GM19463 (cell line): ENCODE data around the gene CLDN18.

Source experiments
- ATAC-seq: cut with Tn5 transposase; IDR thresholded peaks from one replicate; pipeline ENCODE4 v1.9.1; 2021; ENCODE audit warnings: mild to moderate bottlenecking, moderate library complexity; ENCODE audit not compliant: unreplicated experiment

CLDN18 gene

GRCh38 chr3:138060792-138061191, 50.8 kb downstream of the CLDN18 start:
- peak; percentile 46 for ATAC-seq

DNA sequence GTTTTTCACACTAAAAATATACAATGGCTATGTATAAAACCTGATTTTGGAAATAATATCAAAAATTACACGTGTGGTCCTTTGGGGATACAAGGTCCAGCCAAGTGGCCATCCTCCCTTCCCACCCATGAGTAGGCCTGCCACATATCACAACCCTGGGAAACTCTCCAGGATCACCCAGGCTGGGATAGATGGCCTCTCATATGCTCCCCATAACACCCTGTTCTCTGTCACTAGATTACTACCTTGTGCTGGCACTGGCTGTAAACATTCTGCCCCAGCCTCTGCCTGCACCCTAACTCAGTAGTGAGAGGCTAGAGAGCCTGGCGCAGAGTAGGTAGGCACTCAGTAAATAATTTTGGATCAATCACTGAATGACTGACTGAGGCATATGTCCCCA, 52.1 kb downstream of the CLDN18 start:
- no peak for ATAC-seq

GRCh38 chr3:138062626-138063025, 52.7 kb downstream of the CLDN18 start:
- ATAC-seq = no peak

- no peak for ATAC-seq
Measured at GRCh38 chr3:138063416-138063815, 53.5 kb downstream of the CLDN18 start.

GRCh38 chr3:138065949-138066348, 56.0 kb downstream of the CLDN18 start:
- ATAC-seq = no peak

- ATAC-seq = peak; percentile 85
Measured at GRCh38 chr3:138066383-138066782, 56.4 kb downstream of the CLDN18 start.

DNA sequence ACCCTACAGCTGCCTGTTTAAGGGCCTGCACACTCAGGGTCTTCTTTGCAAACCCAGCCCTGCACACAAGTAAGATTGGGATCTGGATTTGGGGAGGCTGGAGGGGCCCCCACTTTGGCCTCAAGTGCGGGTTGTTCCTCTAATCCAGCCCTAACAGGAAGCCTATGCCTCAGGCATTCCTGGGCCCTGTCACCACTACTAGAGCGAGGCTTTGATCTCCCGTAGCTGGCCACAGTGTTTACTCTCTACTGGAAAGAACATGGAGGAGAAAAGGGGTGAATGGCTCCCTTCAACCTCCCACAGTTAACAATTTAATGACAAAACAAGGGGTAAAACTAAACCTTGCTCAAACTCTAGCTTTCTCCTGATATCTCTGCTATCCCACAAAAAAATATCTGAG, 57.0 kb downstream of the CLDN18 start:
- ATAC-seq = no peak

GRCh38 chr3:138068046-138068445, 58.1 kb downstream of the CLDN18 start:
- no peak for ATAC-seq

- ATAC-seq = peak; percentile 74
Measured at GRCh38 chr3:138068579-138069174, 58.7 kb downstream of the CLDN18 start.

GRCh38 chr3:138070006-138070405, 60.0 kb downstream of the CLDN18 start:
- ATAC-seq = no peak

DNA sequence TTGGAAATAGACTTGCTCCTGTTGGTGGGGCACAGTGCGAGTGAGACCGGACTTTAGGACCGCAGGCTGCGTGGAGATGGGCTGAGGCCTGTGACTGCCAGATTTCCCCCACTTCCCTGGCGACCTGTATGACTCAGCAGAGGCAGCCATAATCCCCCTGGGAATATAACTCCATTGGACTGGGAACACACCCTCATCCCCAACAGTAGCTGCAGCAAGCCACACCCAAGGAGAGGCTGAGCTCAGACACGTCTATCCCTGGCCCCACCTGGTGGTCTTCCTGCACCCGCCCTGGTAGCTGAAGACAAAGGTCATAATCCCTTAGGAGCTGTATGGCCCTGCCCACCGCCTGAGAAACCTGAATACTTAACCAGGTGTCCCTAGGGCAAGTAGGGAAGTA, 62.8 kb downstream of the CLDN18 start:
- ATAC-seq = no peak

DNA sequence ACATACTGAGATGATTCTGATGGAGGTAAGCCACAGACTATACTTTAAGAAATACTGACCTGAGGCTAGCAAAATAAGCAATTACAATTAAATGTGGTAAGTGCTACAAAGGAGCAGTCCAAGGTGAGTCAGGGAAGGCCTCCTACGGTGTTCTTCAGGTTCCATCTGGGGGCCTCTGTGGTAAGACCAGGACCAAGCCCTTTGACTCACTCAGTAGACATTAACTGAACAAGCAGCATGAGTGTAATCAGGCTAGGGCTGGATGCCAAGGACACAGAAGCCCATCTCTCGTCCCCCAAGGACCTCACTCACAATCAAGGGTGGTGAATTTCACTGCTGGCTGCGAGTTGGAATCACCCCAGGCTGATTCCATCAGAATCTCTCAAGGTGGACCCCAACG, 68.1 kb downstream of the CLDN18 start:
- no peak for ATAC-seq

DNA sequence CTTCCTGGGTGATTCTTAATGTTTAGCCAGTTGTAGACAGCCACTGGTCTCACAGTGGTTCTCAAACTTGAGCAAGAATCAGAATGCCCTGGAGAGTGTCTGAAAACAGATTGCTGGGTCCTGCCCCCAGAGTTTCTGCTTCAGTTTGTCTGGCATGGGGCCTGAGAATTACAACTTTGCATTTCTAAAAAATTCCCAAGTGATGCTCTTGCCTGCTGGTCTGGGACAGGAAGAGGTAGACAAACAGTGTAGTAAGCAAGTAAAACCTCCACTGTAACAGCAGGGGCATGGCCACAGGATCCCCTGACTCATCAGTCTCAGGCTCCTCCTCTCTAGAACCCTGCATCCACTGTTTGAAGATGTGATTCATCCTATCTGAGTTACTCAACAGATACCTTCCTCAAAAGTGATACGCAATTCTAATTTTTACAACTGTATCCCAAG, 69.0 kb downstream of the CLDN18 start:
- ATAC-seq = no peak

DNA sequence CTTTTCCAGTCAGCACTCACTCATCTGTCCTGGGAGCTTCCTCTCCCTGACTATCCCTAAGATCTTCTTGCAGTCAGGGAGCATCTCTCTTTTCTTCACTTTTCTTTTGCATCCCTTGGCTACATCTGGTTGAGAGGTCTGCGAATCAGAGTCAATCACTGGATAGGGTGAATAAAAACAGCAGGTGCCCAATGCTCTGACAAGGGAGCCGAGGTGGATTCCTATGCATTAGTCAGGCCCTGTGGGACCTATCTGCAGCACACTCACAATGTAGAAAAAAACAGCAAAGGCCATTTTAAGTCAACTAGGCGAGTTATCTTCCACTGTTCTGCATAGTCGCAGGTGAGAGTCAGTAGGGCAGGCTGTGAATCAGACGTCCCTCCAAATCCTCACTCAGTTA, 69.9 kb downstream of the CLDN18 start:
- ATAC-seq = no peak

- no peak for ATAC-seq
Measured at GRCh38 chr3:138081371-138082084, 71.6 kb downstream of the CLDN18 start.

DNA sequence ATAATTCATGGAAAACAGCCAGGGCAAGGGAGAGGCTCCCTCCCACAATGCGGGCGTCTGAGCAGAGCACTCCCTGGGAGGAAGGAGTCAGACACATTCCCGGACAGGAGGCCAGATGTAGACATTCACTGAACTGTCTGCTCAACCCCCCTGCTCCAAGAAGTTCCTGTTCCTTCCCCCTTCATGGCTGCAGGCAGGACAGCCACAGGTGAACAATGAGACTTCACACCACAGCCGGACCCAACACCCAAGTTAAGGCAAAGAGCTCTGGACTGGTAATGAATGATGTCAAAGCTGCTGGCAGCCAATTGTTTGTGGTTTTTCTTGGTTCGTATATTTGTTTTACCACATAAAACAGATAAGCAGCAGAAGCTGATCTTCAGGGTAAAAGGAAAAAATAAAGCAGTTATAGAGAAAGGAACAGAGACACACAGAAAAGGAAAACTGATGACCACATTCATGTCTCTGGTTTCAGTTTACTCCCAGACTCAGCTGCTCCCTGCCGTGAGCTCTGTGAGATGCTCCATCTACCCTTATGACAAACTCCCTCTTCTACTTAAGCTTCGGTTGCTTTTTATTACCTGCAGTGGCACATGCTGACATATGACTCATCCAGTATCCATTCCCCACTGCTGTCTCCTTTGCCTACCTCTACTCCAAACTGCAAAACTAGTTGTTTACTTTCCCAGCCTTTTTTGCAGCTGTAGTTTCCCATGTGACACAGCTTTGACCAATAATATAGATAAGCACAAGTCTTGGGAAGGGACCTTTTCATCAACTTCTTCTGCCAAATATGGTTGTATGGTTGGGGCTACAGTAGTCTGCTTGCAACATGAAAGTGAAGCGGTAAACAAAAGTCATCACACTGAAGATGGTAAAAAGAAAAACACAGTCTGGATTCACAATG, 72.4 kb downstream of the CLDN18 start:
- ATAC-seq = no peak

DNA sequence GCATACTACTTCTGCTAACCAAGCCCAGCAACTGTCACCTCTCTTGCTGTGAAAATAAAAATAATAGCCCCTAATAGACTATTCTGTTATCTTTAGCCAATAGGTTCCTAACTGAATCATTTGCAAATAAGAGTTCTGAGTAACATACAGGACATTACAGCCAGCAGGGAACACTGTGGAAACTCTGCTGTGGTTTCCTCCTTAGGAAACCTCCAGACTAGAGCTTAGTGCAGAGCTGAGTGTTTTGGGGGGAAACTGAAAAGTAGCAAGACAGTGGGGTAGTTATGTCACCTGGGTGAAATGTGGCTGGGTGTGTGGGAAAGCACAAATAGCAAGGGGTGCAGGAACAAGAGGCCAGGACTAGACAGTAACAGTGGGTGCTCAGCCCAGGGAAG, 73.0 kb downstream of the CLDN18 start:
- ATAC-seq = no peak
